Uterus (tissue), 2 donors: Measurements from ENCODE around the gene MT1E.

Experiments
- CTCF ChIP-seq, 4 experiments: fragments of 200-600 bp in 2 of 4; fragments of 450-650 bp in 2 of 4; sonication (generic) in 2 of 4; IDR thresholded peaks; one replicate each; pipeline ENCODE4 v1.5.1; 2016 to 2019; ENCODE audit warnings: antibody characterized with exemption in 4 of 4, mild to moderate bottlenecking in 2 of 4, moderate library complexity in 1 of 4
- POLR2A ChIP-seq, 2 donors: fragments of 450-650 bp; IDR thresholded peaks; one replicate each; pipeline ENCODE4 v1.6.1; 2016; ENCODE audit warnings: antibody characterized with exemption in 2 of 2, mild to moderate bottlenecking in 1 of 2, moderate library complexity in 1 of 2

- no peak for TF ChIP-seq CTCF (IDR thresholded peaks at IDR 0.05)
- TF ChIP-seq POLR2A (IDR thresholded peaks at IDR 0.05): no peak
These were observed 24.3 kb upstream of the MT1E start for GRCh38 chr16:56601325-56601724.
